ENCODE results near the gene VIT. TPM values are rescaled to one million over a fixed set of nuclear protein-coding genes. Genes with fewer than 3 reads are reported as not detected.
A peak's percentile ranks its signal among the peaks of the same experiment; 100 is the strongest.

Gene VIT
- total RNA-seq, 1 donor from 2014 or later = not detected

- Mint-ChIP-seq H3K27me3 (peaks cover 23% of the 10 kb centered on the region), H3K4me3 (no peak overlapping the region)
- intact Hi-C loops (cut with micrococcal nuclease) = no loop called here
Observed at GRCh38 chr2:36737131-36737750, 40.7 kb downstream of the VIT start.

GRCh38 chr2:36740061-36740460 is 43.6 kb downstream of the VIT start:
- H3K36me3 Mint-ChIP-seq (ENCODE audit: low read depth) = no peaks in the 10 kb centered on the region
- no peak for DNase-seq
- intact Hi-C loops (cut with micrococcal nuclease) = no loop called here
- no peak overlapping the region for H3K4me3 Mint-ChIP-seq
- no peak overlapping the region for H3K27ac Mint-ChIP-seq
- H3K9me3 Mint-ChIP-seq = no peaks in the 10 kb centered on the region
- H3K4me1 Mint-ChIP-seq = peaks cover 8% of the 10 kb centered on the region
- H3K27me3 Mint-ChIP-seq = peaks cover 41% of the 10 kb centered on the region

More at GRCh38 chr2:36737131-36737750, 40.7 kb downstream of the VIT start:
- H3K27ac Mint-ChIP-seq = no peak overlapping the region
- H3K36me3 Mint-ChIP-seq (ENCODE audit: low read depth) = no peaks in the 10 kb centered on the region
- H3K9me3 Mint-ChIP-seq = no peaks in the 10 kb centered on the region
- DNase-seq = no peak
- peaks cover 8% of the 10 kb centered on the region for H3K4me1 Mint-ChIP-seq

GRCh38 chr2:36741188-36741837 is 44.8 kb downstream of the VIT start:
- DNase-seq = no peak
- no peaks in the 10 kb centered on the region for H3K36me3 Mint-ChIP-seq (ENCODE audit: low read depth)
- intact Hi-C loops (cut with micrococcal nuclease) = no loop called here
- H3K9me3 Mint-ChIP-seq = no peaks in the 10 kb centered on the region
- no peak overlapping the region for H3K27ac Mint-ChIP-seq
- H3K27me3 Mint-ChIP-seq = peaks cover 51% of the 10 kb centered on the region
- H3K4me3 Mint-ChIP-seq = no peak overlapping the region
- H3K4me1 Mint-ChIP-seq = peaks cover 8% of the 10 kb centered on the region

GRCh38 chr2:36743954-36744353 is 47.4 kb downstream of the VIT start:
- Mint-ChIP-seq H3K4me3 (no peak overlapping the region), H3K4me1 (peaks cover 8% of the 10 kb centered on the region), H3K9me3 (no peaks in the 10 kb centered on the region), H3K27me3 (peaks cover 68% of the 10 kb centered on the region), H3K36me3 (ENCODE audit: low read depth) (no peaks in the 10 kb centered on the region), H3K27ac (no peak overlapping the region)
- intact Hi-C loops (cut with micrococcal nuclease) = no loop called here
- no peak for DNase-seq

DNA sequence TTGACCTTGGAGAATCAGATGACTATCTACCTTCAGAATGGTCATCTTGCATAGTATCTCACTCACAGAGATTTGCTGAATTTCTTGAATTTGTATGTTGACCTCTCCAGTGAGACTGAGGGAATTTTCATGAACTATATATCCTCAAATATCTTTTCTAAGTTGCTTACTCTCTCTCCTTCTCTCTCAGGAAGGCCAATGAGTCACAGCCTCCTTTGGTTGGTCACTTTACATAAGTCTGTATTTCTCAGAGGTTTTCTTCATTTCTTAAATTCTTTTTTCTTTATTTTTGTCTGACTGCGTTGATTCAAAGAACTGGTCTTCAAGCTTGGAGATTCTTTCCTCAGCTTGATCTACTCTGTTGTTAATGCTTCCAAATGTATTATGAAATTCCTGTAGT is 51.7 kb downstream of the VIT start:
- H3K27ac Mint-ChIP-seq = no peak overlapping the region
- peaks cover 54% of the 10 kb centered on the region for H3K27me3 Mint-ChIP-seq
- DNase-seq = no peak
- H3K36me3 Mint-ChIP-seq (ENCODE audit: low read depth) = no peaks in the 10 kb centered on the region
- no peaks in the 10 kb centered on the region for H3K9me3 Mint-ChIP-seq
- H3K4me1 Mint-ChIP-seq = no peaks in the 10 kb centered on the region
- no peak overlapping the region for H3K4me3 Mint-ChIP-seq
- intact Hi-C loops (cut with micrococcal nuclease) = no loop called here

- no peaks in the 10 kb centered on the region for H3K4me1 Mint-ChIP-seq
- intact Hi-C loops (cut with micrococcal nuclease) = no loop called here
- H3K27ac Mint-ChIP-seq = no peak overlapping the region
- H3K27me3 Mint-ChIP-seq = peaks cover 49% of the 10 kb centered on the region
- H3K4me3 Mint-ChIP-seq = no peak overlapping the region
- no peaks in the 10 kb centered on the region for H3K36me3 Mint-ChIP-seq (ENCODE audit: low read depth)
- no peaks in the 10 kb centered on the region for H3K9me3 Mint-ChIP-seq
- DNase-seq = no peak
Observed at GRCh38 chr2:36750101-36750500, 53.6 kb downstream of the VIT start.

- intact Hi-C loops (cut with micrococcal nuclease) = no loop called here
- H3K27me3 Mint-ChIP-seq = peaks cover 19% of the 10 kb centered on the region
- H3K4me3 Mint-ChIP-seq = no peak overlapping the region
- no peak overlapping the region for H3K27ac Mint-ChIP-seq
- no peaks in the 10 kb centered on the region for H3K4me1 Mint-ChIP-seq
- DNase-seq = no peak
- no peaks in the 10 kb centered on the region for H3K9me3 Mint-ChIP-seq
- H3K36me3 Mint-ChIP-seq (ENCODE audit: low read depth) = no peaks in the 10 kb centered on the region
Observed at GRCh38 chr2:36753706-36754221, 57.3 kb downstream of the VIT start.

GRCh38 chr2:36754578-36754977 is 58.1 kb downstream of the VIT start:
- H3K4me3 Mint-ChIP-seq = no peak overlapping the region
- no peak overlapping the region for H3K27ac Mint-ChIP-seq
- no peaks in the 10 kb centered on the region for H3K9me3 Mint-ChIP-seq
- no peak for DNase-seq
- intact Hi-C loops (cut with micrococcal nuclease) = no loop called here
- no peaks in the 10 kb centered on the region for H3K36me3 Mint-ChIP-seq (ENCODE audit: low read depth)
- H3K4me1 Mint-ChIP-seq = no peaks in the 10 kb centered on the region
- H3K27me3 Mint-ChIP-seq = peaks cover 17% of the 10 kb centered on the region

DNA sequence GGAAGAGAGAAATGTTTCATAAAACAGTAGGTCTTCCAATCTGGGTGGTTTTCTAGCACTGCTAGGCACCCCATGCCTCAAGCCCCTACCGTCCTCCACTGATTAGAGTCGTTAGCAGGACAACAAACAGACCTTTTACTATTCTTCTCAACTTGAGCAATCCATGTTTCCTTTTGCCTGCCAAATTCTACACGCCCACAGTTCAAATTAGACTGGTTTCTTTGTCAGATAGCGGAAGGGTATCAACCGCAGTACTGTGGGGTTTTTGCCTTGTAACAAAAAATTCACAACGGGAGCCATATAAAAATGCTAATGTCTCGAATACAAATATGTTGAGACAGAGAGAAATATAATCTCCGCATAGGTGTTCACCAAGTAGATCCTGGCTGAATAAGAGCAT is 59.9 kb downstream of the VIT start:
- DNase-seq = no peak
- Mint-ChIP-seq H3K9me3 (no peaks in the 10 kb centered on the region), H3K4me3 (no peak overlapping the region), H3K4me1 (no peaks in the 10 kb centered on the region), H3K27me3 (peaks cover 15% of the 10 kb centered on the region), H3K36me3 (ENCODE audit: low read depth) (no peaks in the 10 kb centered on the region), H3K27ac (no peak overlapping the region)
- intact Hi-C loops (cut with micrococcal nuclease) = no loop called here

- no peak overlapping the region for H3K4me3 Mint-ChIP-seq
- DNase-seq = no peak
- peaks cover 6% of the 10 kb centered on the region for H3K27me3 Mint-ChIP-seq
- intact Hi-C loops (cut with micrococcal nuclease) = no loop called here
- no peaks in the 10 kb centered on the region for H3K4me1 Mint-ChIP-seq
- H3K36me3 Mint-ChIP-seq (ENCODE audit: low read depth) = no peaks in the 10 kb centered on the region
- H3K9me3 Mint-ChIP-seq = no peaks in the 10 kb centered on the region
- H3K27ac Mint-ChIP-seq = no peak overlapping the region
Observed at GRCh38 chr2:36762764-36763490, 66.4 kb downstream of the VIT start.

DNA sequence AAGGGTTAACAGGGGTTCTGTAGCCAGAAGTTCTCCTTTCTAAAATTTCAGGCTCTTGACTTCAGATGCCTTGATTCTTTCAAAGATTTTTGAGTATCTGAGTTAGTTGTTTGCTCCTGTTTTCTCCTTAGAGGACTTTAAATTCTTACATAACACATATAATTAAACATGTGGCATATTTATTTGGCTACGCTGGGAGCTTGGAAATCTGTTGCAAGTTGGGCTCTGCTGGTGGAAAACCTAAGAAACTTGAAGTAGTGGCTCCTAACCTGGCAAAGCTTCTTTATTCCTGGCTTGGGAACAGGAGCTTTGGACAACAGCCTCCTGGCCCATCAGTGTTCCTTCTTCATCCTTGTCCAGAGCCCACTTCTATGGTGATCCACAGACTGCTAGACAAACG is 72.6 kb downstream of the VIT start:
- peaks cover 2% of the 10 kb centered on the region for H3K4me1 Mint-ChIP-seq
- H3K27me3 Mint-ChIP-seq = peaks cover 13% of the 10 kb centered on the region
- H3K36me3 Mint-ChIP-seq (ENCODE audit: low read depth) = no peaks in the 10 kb centered on the region

GRCh38 chr2:36770542-36771287 is 74.2 kb downstream of the VIT start:
- Mint-ChIP-seq H3K4me3 (no peak overlapping the region), H3K9me3 (no peaks in the 10 kb centered on the region), H3K27me3 (peaks cover 15% of the 10 kb centered on the region), H3K4me1 (peaks cover 2% of the 10 kb centered on the region), H3K36me3 (ENCODE audit: low read depth) (no peaks in the 10 kb centered on the region), H3K27ac (no peak overlapping the region)
- peak; percentile 77 for DNase-seq
- intact Hi-C loops (cut with micrococcal nuclease) = loop anchor here (5.0 kb wide), 1 partner anchor 418 kb away; no protein-coding TSS in a partner anchor

More for the DNA sequence above, 72.6 kb downstream of the VIT start:
- Mint-ChIP-seq H3K4me3 (no peak overlapping the region), H3K9me3 (no peaks in the 10 kb centered on the region), H3K27ac (no peak overlapping the region)
- intact Hi-C loops (cut with micrococcal nuclease) = no loop called here
- DNase-seq = no peak

DNA sequence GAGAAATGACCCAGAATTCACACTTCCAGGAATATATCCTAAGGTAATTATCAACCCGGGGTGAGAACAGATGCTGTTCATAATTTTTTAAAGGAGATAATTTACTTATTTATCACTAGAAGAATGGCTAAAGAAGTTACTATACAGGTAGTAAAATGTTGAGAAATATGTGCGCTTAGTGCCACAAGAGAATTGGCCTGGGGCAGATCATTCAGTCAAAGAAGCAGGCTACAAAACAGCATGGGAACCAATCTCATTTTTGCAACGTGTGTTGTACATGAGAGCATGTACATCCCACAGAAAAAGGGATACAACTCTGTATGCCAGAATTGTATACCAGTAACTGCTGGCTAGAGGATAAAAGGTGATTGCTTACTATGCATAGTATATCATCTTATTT is 75.2 kb downstream of the VIT start:
- no peak overlapping the region for H3K4me3 Mint-ChIP-seq
- no peak for DNase-seq
- peaks cover 2% of the 10 kb centered on the region for H3K4me1 Mint-ChIP-seq
- no peaks in the 10 kb centered on the region for H3K9me3 Mint-ChIP-seq
- no peaks in the 10 kb centered on the region for H3K36me3 Mint-ChIP-seq (ENCODE audit: low read depth)
- intact Hi-C loops (cut with micrococcal nuclease) = loop anchor here (5.0 kb wide), 1 partner anchor 419 kb away; no protein-coding TSS in a partner anchor
- no peak overlapping the region for H3K27ac Mint-ChIP-seq
- H3K27me3 Mint-ChIP-seq = peaks cover 13% of the 10 kb centered on the region

Measured in activated CD4-positive, alpha-beta T cell treated with anti-CD3 and anti-CD28 coated beads, Interleukin-2, amount 10 ng/mL, durations not matched to agents 24 days and 14 days (primary cell).